CD4-positive, alpha-beta T cell treated with Interleukin-6 for 4 hours (primary cell): ENCODE results near the gene OR5B21.

ENCODE experiments used
- DNase-seq: peaks from one replicate; pipeline ENCODE4 v3.0.0-alpha.2; 2020; ENCODE audit warnings: mixed read lengths

Gene OR5B21

GRCh38 chr11:58490827-58491226, 17.1 kb downstream of the OR5B21 start:
- no peak for DNase-seq

GRCh38 chr11:58487170-58487569, 20.7 kb downstream of the OR5B21 start:
- DNase-seq = no peak

- DNase-seq = no peak
Measured at GRCh38 chr11:58485961-58486360, 21.9 kb downstream of the OR5B21 start.

- no peak for DNase-seq
Measured at GRCh38 chr11:58471892-58472291, 36.0 kb downstream of the OR5B21 start.

GRCh38 chr11:58466293-58466692, 41.6 kb downstream of the OR5B21 start:
- no peak for DNase-seq

GRCh38 chr11:58465690-58466089, 42.2 kb downstream of the OR5B21 start:
- DNase-seq = no peak
